BJ (cell line): Measurements from ENCODE around the gene RXFP1. TPM values are rescaled to one million over a fixed set of nuclear protein-coding genes. Genes with fewer than 3 reads are reported as not detected.

ENCODE experiments used
- CTCF ChIA-PET: fragments of 350-600 bp; formaldehyde crosslinking; extraction: SDS; loops from one replicate; lab custom pipeline; 2021; ENCODE audit warnings: antibody characterized with exemption, inconsistent platforms; lab: Yijun Ruan, JAX
- POLR2A ChIA-PET: fragments of 300-600 bp; sonication (Branson Sonifier 250); formaldehyde crosslinking; extraction: SDS; loops from one replicate; lab custom pipeline; 2021; ENCODE audit warnings: antibody characterized with exemption; lab: Charles Lee
- DNase-seq: peaks from one replicate; pipeline ENCODE4 v3.0.0-alpha.2; 2011; ENCODE audit warnings: low read depth
- H3K27me3 ChIP-seq: 2 replicates; pipeline ENCODE4 v1.6.0; 2011; ENCODE audit warnings: low read length; ENCODE audit not compliant: control insufficient read depth, insufficient read depth
- H3K36me3 ChIP-seq: 2 replicates; pipeline ENCODE4 v1.5.1; 2011; ENCODE audit warnings: low read length; ENCODE audit not compliant: control insufficient read depth, insufficient read depth
- H3K4me3 ChIP-seq: 2 replicates; pipeline ENCODE4 v1.5.1; 2011; ENCODE audit warnings: low read depth, mild to moderate bottlenecking, control low read depth, low read length
- CTCF ChIP-seq: IDR thresholded peaks from 2 replicates; pipeline ENCODE4 v1.5.1; 2011; ENCODE audit warnings: low read depth, mild to moderate bottlenecking, control low read depth, inconsistent platforms, low read length, moderate library complexity; ENCODE audit not compliant: insufficient read depth
- polyA plus RNA-seq: library from polyadenylated mRNA; depleted of rRNA; stranded (reverse); fragments of >200 nt; gene quantifications from 2 replicates; pipeline ENCODE4 v1.2.3, GENCODE V29; 2011; rRNA removed
- small RNA-seq: library from RNA; depleted of rRNA; stranded (forward); fragments of <200 nt; gene quantifications from one replicate; pipeline ENCODE3, GENCODE V24; 2012; ENCODE audit warnings: low replicate concordance, low read depth; ENCODE audit not compliant: insufficient read length

The RXFP1 gene
- polyA plus RNA-seq, 1 experiment, result 0.17 TPM

DNA sequence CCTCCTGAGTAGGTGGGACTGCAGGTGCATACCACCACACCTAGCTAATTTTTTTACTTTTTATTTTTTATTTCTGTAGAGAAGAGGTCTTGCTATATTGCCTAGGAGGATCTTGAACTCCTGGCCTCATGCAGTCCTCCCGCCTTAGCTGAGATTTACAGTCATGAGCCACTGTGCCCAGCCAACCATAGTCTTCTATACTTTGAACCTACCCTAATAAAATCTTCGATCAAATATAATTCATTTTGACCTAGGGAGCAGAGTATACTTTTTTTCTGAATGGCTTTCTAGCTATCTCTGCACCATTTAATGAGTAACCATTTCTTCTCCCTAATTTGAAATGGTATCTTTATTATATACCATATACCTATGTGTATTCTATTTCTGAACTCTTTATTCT, 157.1 kb downstream of the RXFP1 start:
- H3K36me3 ChIP-seq, result no peaks in the 10 kb centered on the region
- CTCF ChIA-PET, result interaction anchor here (1.2 kb wide), 1 partner anchor 23 kb away, joined by 4 read pairs; no protein-coding TSS in a partner anchor
- POLR2A ChIA-PET, result no interaction called here
- DNase-seq, result no peak
- no peak for TF ChIP-seq CTCF
- no peaks in the 10 kb centered on the region for H3K27me3 ChIP-seq
- no peak overlapping the region for H3K4me3 ChIP-seq

GRCh38 chr4:158681629-158682028, 159.9 kb downstream of the RXFP1 start:
- no peak overlapping the region for H3K4me3 ChIP-seq
- CTCF ChIA-PET, result interaction anchor here (1.1 kb wide), 1 partner anchor 9 kb away, joined by 4 read pairs; no protein-coding TSS in a partner anchor
- no peak for DNase-seq
- POLR2A ChIA-PET, result no interaction called here
- TF ChIP-seq CTCF, result no peak
- no peaks in the 10 kb centered on the region for H3K36me3 ChIP-seq
- no peaks in the 10 kb centered on the region for H3K27me3 ChIP-seq

DNA sequence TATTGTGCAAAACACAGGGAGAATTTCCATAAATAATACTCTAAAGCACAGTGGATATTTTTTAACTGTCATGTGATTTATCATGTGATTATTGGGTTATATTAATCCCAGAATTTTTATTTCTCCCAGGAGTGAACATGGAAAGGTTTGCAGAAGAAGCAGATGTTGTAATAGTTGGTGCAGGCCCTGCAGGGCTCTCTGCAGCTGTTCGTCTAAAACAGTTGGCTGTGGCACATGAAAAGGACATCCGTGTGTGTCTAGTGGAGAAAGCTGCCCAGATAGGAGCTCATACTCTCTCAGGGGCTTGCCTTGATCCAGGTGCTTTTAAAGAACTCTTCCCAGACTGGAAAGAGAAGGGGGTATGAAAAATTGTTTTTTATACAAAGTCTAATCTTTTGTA, 160.4 kb downstream of the RXFP1 start:
- TF ChIP-seq CTCF, result no peak
- DNase-seq, result no peak
- CTCF ChIA-PET, result no interaction called here
- Histone ChIP-seq H3K36me3 (no peaks in the 10 kb centered on the region), H3K4me3 (no peak overlapping the region), H3K27me3 (no peaks in the 10 kb centered on the region)
- POLR2A ChIA-PET, result no interaction called here

DNA sequence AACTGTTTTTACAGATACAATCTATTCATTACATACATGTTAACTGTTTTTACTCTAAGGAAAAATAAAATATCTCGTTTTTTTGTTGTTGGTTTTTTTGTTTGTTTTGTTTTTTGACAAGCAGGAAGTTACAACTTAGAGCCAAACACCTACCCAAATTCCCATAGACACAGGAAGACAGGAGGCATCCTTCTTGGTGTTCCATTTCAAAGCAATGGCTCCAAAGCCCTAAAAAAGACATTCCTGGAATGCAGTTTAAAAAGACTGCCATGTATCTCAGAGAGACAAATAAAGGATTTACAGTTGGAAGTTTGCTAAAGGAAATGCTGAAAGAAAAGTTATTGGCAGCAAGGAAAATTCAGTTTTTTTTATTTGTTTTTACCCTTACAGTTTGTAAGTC, 167.1 kb downstream of the RXFP1 start:
- H3K4me3 ChIP-seq, result no peak overlapping the region
- TF ChIP-seq CTCF, result no peak
- ChIA-PET POLR2A (no interaction called here), CTCF (no interaction called here)
- DNase-seq, result no peak
- H3K27me3 ChIP-seq, result no peaks in the 10 kb centered on the region
- no peaks in the 10 kb centered on the region for H3K36me3 ChIP-seq

Small RNAs within 50 kb of the gene (small RNA-seq; reads per million reads assigned to genes)
- gene RF00012, result not detected

Other genes with a start within 250 kb of the RXFP1 start
- gene C4orf46, start 150.0 kb downstream of the RXFP1 start, polyA plus RNA-seq, result 10.2 and 15.9 TPM in 2 replicates
- gene ETFDH, start 150.4 kb downstream of the RXFP1 start, polyA plus RNA-seq, result 13.5 and 27.8 TPM in 2 replicates
- 11.3 and 15.1 TPM in 2 replicates for gene PPID, start 201.5 kb downstream of the RXFP1 start, polyA plus RNA-seq
- 14.8 and 16.2 TPM in 2 replicates for gene FNIP2, start 247.1 kb downstream of the RXFP1 start, polyA plus RNA-seq